ENCODE measurements around the gene VAMP2.

Gene VAMP2

GRCh38 chr17:8153957-8154607 lies 8.7 kb downstream of the VAMP2 start:
- DNase-seq = peak; percentile 79

GRCh38 chr17:8153525-8153956 lies 9.2 kb downstream of the VAMP2 start:
- DNase-seq = no peak

GRCh38 chr17:8153031-8153451 lies 9.7 kb downstream of the VAMP2 start:
- DNase-seq = no peak

- peak; percentile 71 for DNase-seq
These were observed 10.5 kb downstream of the VAMP2 start, which contains the start of gene PER1 for GRCh38 chr17:8152112-8152775. TSS of gene PER1 (minus strand) at chr17:8152404. CDS start at chr17:8150706, 1,698 bp downstream.

GRCh38 chr17:8151641-8152111 lies 11.1 kb downstream of the VAMP2 start:
- no peak for DNase-seq

GRCh38 chr17:8151120-8151640 lies 11.6 kb downstream of the VAMP2 start:
- peak; percentile 87 for DNase-seq

GRCh38 chr17:8150194-8151119 lies 12.3 kb downstream of the VAMP2 start:
- DNase-seq = no peak

GRCh38 chr17:8149419-8150193 lies 13.1 kb downstream of the VAMP2 start:
- no peak for DNase-seq

GRCh38 chr17:8148560-8148959 lies 14.2 kb downstream of the VAMP2 start:
- DNase-seq = no peak

GRCh38 chr17:8147805-8148404 lies 14.8 kb downstream of the VAMP2 start:
- no peak for DNase-seq

- DNase-seq = no peak
These were observed 15.5 kb downstream of the VAMP2 start for GRCh38 chr17:8147141-8147804.

GRCh38 chr17:8146381-8147140 lies 16.2 kb downstream of the VAMP2 start:
- no peak for DNase-seq

GRCh38 chr17:8145811-8146210 lies 16.9 kb downstream of the VAMP2 start:
- no peak for DNase-seq

- no peak for DNase-seq
These were observed 18.1 kb downstream of the VAMP2 start for GRCh38 chr17:8144401-8145231.

GRCh38 chr17:8143581-8144400 lies 19.0 kb downstream of the VAMP2 start:
- DNase-seq = no peak

GRCh38 chr17:8142887-8143580 lies 19.7 kb downstream of the VAMP2 start:
- no peak for DNase-seq

- no peak for DNase-seq
These were observed 20.4 kb downstream of the VAMP2 start for GRCh38 chr17:8142158-8142886.
